Activated CD4-positive, alpha-beta T cell treated with anti-CD3 and anti-CD28 coated beads for 4 hours (primary cell): ENCODE data around the gene CCL14.

Experiments used
- DNase-seq, 2 donors: peaks; one replicate each; pipeline ENCODE4 v3.0.0-alpha.2; 2020

CCL14 gene

DNA sequence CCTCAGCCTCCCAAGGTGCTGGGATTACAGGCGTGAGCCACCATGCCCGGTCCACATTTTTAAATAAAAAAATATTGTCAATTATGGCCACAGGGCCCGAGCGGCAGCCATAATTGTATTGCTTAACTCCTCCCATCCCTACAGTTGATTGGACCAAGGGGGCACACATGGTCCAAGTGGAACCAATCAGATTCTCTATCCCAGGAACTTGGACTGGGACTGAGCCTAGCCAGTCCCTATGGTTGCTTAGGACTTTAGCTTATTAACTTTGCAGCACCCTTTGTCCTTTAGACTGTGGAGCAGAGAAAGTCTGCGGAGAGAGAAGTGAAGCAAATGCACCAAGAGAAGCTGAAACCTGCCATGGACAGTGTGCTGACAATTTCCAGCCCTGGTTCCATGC, 50.5 kb downstream of the CCL14 start:
- DNase-seq = no peak

DNA sequence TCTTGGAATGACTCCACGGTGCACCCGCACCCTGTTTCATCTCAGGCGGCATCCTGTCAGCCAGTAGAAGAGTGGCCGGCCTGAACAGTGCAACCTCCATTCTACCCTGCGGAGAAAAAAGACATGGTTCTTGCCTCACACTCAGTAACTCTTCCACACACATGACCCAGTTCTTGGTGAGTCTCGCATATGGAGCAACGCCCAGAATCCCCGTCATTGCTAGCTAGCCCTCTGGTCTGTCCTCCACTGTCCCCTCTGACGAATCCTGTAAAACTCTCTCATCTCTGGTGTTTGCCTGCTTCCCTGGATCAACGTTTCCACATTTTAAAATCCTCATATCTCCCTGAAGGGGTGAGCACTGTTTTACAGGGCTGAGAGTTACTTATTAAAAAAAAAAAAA, 51.8 kb downstream of the CCL14 start:
- DNase-seq = no peak
